NCI-H1694 treated with DMSO at 0.1 percent for 48 hours (cell line): ENCODE measurements around the gene FAXC.
A peak's percentile ranks its signal among the peaks of the same experiment; 100 is the strongest.

Experiments used
- DNase-seq: peaks from one replicate; lab custom pipeline; 2025; lab: John Stamatoyannopoulos, UW

Gene FAXC

DNA sequence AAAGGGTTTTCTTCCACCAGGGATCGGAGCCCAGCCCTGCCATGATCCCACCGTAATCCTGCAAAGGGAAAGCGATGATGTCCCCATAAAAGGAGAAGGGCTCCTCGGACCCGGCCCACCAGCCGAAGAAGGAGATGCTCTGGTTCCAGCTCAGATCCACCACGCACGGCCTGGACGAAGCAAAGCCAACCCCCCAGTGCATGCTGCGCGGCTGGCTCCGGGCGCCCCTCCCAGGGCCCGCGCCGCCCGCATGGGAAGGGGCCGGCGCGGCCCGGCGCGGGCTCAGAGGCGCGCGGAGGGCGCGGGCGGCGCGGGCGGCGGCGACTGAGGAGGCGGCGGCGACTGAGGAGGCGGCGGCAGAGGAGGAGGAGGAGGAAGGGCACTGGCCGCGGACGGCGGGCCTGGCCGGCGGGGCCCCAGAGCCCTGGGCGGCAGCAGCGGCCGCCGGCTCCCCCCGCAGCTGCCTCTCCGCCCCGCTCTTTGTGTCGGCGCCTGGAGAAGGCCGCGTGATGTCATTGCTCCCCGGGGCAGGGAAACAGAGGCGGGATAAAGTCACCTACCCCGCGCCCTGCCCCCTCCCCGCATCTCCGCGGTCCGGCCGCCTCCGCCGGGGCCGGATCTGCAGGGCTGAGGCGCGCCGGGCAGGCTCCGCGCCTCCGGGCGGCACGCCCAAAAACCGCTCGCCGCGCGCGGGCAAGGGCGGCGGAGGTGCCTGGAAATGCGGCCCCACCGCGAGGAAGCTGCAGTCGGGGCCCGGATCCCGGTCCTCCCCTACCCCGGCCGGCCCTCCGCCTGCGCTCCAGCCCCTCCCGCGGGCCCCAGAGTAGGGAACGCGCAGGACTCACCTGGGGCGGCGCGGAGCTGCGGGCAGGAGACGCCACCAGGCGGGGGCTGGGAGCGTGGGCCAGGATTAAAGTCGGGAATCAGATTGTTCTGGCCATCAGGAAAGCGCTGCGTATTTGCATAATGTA is at the start of gene FAXC:
Gene FAXC (minus strand): TSS at position 504 of the 971 bp plus-strand sequence. CDS start 302 bp downstream, at position 202.
- DNase-seq = peak; percentile 8

DNA sequence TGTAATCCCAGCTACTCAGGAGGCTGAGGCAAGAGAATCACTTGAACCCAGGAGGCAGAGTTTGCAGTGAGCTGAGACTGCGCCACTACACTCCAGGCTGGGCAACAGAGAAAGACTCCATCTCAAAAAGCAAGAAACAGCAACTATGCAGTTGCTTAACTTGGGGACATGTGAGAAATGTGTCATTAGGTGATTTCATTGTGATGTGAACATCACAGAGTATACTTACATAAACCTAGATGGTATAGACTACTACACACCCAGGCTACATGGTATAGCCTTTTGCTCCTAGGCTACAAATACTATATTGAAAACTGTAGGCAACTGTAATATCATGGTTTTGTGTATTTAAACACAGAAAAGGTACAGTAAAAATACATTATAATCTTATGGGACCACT is 47.8 kb upstream of the FAXC start:
- DNase-seq = no peak

DNA sequence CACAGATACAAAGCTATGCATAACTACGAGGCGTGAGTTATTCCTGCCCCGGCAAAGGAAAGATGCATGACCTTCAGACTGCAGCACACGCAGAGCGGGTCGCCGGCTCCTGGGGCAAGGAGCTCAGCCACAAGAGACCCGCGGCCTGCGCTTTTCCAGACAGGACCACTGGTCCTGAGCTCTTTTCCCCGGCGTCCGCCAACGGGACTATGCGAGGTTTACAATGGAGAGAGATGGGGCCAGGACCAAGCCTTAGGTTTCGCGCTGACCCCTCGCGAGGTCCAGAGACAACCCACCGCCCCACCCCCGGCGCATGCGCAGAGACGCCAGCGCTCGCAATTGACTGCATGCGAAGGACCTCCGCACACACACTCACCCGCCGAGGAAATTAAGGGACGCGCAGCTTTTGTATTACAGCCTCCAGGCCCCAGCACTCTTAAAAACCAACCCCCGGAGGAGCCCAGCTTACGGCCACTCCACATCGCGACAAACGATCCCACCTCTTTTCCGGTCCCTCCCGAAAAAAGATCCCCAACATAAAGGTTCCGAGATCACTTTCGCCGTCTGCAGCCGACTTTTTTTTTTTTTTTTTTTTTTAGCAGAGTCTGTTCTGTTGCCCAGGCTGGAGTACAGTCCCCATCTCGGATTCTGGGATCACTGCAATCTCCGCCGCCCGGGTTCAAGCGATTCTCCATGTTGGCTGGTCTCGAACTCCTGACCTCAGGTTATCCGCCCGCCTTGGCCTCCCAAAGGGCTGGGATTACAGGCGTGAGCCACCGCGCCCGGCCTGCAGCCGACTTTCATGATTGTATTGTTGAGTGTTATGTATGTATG is 44.4 kb upstream of the FAXC start, which contains the start of gene COQ3:
Gene COQ3 (minus strand): TSS at position 498 of the 834 bp plus-strand sequence. CDS start 16 bp downstream, at position 482.
- peak; percentile 43 for DNase-seq

DNA sequence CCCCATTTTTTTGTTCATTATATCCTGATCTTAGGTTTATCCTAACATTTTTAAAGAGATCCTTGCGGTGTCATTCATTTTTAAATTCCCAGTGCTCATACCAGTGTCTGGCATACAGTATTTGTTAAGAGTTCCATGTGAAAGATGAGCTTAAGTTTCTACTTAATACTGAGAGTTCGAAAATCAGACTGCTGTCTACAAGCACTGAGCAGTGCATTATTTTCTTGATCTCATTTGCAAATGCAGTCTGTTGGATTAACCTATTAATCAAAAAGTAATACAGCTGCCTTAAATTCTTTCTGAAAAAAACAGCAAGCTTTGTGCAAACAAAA is 43.9 kb upstream of the FAXC start:
- peak; percentile 36 for DNase-seq

DNA sequence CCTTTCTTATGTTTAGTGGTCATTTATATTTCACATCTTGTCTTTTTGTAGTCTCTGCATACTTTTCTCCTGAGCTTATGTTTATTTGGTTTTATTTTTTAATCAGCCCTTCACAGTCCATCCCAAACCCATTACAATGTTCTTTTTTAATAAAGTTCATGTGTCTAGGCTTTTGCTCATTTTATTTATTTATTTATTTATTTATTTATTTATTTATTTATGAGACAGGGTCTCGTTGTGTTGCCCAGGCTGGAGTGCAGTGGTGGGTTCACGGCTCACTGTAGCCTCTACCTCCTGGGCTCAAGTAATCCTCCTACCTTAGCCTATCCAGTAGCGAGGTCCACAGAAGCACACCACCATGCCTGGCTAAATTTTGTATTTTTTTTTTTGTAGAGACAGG is 41.4 kb upstream of the FAXC start:
- DNase-seq = no peak

DNA sequence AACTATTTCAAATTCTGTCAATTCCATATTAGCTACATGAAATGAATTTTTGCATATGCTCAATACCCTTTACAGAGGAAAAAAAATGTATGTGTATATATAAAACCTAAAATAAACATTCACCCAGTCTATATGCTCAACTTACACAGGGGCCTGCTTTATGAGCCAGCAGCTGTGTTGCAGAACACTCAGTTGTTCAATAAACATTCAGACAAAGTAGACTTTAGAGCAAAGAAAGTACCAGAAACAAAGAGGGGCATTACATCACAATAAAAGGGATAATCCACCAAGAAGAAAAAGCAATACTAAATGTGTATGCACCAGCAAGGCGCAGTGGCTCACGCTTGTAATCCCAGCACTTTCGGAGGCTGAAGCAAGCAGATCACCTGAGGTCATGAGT is 35.0 kb upstream of the FAXC start:
- DNase-seq = no peak

DNA sequence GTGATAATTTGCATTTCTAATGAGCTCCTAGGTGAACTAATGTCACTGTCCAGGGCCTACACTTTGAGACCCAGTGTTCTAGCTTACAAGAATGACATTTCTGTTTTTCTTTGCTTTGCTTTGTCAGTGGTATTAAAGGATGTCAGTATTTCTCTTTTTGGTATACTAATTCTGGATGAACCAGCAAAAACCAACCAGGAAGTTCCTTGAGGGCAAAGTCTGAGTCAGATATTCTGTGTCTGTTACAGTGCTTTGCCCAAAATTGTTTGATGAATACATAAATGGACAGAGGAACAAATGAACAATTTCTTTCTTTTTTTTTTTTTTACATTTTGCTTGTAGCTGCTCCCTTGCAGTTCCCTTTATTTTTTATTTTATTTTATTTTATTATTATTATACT is 29.2 kb upstream of the FAXC start:
- no peak for DNase-seq

DNA sequence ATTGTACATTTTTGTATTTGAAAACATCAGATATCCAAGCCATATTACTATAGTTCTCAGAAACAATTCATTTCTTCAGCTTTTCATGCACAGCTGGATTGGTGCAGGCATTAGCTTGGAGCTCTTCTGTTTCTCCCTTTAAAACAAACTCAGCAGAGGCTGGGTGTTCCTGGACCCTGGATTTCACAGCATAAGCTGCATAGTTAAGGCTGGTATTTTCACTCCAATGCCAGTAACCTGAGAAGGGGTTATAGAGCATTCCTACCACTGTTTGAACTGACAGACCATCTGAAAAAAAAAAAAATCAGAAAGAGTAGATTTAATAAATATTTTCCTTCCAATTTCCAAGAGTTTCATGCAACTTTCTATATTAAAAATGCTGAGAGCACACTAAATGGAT is 20.1 kb upstream of the FAXC start:
- no peak for DNase-seq

DNA sequence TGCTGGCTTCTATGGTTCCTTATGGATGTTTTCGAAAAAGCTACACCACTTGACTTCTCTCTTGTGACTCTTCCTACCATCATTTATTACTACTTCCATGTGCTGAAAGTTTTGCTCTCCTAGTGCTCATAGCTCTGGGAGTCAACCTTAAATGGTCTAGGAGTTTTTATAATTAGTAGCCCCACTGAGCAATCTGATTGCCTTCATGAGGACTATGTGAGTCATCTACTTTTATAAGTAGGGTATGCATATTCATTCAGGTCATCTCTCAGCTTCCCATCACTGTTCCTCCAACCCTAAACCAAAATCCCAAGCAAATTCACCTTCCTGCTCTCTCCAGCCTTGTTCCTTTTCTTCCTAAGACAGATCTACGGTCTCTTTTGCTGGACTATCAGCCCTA is 17.4 kb upstream of the FAXC start:
- DNase-seq = no peak

DNA sequence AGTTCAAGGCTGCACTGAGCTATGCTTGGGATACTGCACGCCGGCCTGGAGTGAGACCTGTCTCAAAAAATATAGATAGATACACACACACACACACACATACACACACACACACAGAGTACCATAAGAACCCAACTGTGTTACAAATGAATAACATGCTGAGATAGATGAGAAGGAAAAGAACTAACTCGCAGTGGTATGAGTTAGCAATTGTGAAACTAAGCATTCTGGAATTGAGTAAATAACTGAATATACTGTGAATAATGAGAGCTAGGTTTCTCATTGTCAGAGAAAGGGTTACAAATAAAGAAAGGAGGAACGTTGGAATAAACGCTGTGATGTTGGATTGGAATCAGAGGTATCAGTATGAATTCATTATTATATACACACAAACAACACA is 14.6 kb upstream of the FAXC start:
- no peak for DNase-seq

DNA sequence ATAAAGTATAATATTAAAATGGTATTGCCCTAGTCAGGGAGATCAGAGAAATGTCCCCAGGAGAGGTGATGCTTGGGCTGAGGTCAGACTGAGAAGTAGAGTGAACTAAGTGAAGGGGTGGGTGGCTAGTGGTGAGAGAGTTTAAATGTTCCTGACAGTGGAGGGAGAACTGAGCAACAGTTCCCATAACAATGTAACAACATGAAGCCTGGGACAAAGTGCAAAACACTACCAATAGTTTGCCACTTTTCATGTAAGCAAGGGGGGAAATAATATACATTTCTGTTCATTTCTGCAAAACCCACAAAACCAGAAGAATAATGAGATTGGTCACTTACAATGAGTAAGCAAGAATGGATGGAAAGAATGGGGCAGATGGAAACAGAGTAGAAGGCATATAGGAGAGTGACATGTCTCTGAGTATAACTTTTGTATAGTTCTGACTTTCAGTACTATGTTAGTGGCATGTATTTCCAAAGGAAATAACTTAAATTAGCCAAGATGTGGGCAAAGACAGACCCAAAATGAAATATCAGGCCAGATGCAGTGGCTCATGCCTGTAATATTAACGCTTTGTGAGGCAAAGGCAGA is 13.3 kb upstream of the FAXC start:
- DNase-seq = no peak

DNA sequence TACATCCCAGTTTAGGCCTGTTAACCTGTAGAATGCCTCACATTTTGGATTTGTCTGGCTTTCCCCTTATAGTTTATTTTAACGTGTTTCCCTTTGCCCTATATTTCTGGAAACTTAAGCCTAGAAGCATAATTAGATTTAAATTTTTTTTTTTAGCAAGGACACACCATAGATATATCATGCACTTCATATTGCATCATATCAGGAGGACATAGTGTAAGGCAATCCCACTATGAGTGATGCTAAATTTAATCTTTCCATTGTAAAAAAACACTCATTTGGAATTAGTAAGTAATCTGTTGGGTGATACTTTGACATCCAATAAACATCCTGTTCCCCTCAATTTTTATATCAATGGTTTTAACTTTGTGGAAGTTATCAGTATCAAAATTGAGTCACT is 10.3 kb upstream of the FAXC start:
- no peak for DNase-seq

DNA sequence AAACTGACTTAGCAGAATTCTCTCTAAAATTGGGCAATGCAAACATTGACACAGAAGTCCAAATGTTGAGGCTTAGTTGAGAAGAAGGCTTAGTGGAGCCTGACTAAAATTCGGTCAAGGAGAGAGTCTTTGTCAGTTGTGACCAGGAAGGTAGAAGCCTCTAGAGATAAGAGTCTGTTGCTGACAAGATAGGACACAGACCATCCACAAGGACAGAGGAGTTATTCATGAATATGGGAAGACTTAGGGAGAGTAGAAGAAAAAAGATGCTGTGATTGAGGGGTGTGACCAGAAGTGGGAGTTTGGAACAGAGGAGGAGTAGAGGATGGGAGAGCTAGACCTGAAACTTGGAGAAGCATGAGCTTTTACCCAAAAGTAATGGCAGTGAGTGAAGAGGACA is 7.2 kb upstream of the FAXC start:
- no peak for DNase-seq

DNA sequence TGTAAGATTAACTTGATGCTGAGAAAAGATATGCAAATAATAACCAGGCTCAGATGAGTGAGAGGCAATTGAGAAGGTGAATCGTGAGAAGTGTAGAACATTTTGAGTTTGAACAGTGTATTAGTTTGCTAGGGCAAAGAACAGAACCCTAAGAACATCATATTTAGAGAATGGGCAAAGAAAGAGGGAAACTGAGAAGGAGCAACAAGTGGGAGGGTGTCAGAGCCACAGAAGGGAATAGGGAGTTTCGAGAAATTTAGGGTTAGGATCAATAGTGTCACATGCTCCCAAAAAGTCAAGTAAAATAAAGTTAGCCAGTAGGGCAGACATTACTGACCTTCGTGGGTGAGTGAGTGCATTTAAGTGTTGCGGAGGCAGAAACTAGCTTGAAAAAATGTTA is 5.5 kb upstream of the FAXC start:
- DNase-seq = no peak

DNA sequence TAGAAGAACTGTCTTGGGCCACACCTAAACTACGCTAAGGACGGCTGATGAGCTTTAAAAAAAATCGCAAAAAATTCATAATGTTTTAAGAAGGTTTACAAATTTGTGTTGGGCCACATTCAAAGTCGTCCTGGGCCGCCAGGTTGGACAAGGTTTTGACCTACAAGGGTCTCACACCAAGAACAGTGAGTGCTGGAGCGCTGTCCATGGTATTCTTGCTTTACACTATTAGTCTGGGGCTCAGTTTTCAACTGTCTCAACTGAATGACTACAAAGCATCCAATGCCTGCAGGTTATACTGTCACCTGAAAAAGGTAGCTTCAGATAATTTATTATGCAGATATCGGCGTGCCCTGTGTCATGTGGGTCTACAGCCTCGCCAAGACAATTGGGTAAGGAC is 3.7 kb upstream of the FAXC start:
- DNase-seq = no peak

DNA sequence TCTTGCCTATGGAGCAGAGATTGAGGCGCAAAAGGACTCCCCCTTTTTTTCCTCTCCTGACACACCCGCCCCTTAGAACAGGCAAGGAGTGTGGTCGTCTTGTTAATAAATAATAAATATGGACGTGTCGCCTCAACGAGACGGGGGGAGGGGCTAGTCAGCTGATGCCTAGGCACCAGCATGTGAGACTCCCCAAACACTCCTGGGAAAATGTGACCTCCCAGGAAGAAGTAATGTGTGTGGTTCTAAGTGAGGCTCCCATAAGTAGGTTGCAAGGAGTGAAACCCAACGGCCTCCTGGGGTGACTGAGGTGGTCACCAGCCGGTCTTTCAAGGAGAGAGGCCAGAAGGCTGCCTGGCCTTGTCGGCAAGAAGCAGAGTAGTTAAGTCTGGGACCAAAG is 1.1 kb upstream of the FAXC start:
- DNase-seq = no peak

DNA sequence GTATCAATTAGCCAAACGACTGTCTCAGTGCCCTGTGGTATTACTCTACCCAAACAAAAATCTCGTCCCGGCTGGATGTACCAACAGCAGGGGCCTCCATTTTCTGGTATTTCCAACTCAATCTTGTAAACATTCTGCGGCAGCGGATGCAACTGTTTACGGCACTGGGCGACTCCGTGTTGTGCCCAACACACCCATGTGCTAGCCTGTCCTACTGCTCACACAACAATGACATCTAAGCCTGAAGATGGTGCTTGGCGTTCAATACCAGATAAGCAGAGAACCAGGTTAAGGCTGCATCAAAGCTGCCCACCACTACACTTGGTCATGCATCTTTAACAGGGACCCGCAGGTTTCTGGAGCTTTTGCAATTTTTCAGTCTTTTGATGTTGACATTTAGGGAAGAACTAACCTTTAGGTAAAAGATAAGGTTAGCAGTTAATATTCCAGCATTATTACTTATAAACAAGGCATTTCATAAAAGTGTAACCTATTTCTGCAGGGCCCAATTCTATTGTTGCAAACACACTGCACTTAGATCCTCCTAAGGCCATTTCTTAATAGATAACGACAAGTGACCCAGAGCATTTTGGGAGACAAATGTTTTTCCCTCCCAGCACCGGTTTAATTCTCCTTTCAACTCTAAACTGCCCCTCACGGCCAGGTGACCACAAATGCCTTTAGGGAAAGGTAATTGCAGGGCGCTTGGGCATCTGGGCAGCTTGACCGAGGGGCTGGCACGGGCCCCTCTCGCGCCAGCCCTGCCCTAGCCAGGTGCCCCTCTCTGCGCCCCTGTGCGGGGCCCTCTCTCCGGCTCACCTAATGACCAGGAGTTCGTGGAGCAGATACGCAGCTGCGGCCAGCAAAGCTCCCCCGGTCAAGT is 945 bp downstream of the FAXC start:
- peak; percentile 3 for DNase-seq

DNA sequence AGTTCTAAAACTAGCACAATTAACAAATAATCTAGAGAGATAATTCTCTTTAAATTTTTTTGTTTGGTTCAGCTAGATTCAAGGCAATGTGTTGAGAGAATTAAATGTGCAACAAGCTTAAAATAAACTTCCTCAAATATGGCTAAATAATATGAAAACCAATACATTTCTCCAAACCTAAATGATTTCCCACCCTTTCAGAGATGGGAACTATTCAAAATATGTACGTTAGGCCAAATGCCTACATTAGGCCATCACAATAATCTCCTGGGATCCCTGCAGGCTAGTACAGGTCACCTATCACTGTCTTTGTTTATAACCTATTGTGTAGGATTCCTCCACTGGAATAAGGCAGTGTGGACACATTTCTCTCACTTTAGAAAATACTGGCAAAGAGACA is 1.7 kb downstream of the FAXC start:
- DNase-seq = no peak

DNA sequence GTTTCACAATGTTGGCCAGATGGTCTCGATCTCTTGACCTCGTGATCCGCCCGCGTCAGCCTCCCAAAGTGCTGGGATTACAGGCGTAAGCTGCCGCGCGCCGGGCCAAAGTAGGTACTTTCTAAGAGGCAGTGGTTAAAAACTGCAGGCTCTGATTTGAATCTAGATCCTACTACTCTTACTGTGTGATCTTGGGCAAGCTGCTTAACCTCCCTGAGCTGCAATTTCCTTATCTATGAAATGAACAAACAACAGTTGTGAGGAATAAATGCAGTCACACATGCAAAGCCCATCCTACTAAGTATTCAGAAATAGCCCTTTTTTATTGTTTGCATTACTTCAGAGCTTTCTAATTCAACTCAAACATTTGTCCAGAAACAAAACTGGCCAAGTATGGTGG is 2.9 kb downstream of the FAXC start:
- DNase-seq = no peak

DNA sequence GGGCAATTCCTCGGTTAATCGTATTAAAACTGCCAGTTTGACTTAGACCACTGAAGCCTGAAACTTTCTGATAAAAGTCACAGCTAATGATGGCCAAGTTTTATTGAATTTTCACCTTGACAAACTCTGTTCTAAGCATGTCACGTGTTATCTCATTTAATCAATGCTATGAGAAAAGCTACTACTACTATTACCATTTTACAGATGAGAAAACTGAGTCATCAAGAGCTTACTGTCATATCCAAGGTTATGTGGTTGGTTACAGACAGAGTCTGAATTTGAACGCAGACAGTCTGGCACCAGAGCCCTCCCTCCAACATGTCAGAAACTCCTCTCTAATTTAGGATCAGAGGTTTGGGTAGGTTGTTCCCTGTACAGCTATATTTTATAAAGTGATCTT is 4.3 kb downstream of the FAXC start:
- DNase-seq = no peak

DNA sequence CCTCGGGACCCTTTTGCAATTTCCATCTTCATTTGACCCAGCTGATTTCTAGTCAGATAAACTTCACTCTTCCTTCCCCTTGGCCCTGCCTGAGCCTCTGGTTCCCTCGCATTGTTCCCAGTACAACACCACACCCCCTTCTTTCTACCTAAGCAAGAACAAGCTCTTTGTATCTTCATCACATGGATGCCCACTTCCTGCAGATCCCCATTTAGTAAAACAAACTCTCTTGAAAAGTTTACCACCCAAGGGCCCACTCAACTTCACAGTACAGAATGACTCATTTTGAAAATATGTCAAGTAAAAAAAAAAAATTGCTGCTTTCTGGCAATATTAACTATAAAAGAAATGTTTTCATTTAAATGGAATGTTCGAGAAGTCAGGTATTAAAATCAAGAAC is 5.2 kb downstream of the FAXC start:
- no peak for DNase-seq
